Thoracic aorta (tissue), 2 donors: ENCODE data around the gene TBC1D19. TPM values are rescaled to one million over a fixed set of nuclear protein-coding genes. Genes with fewer than 3 reads are reported as not detected.
"Not testable (repeated sequence)": the region's sequence is repeated elsewhere in the genome, so short reads cannot be mapped to it uniquely, and the experiment has no call there.

ENCODE experiments used
- ATAC-seq: fragments of 150-250 bp; one replicate; pipeline ENCODE4 v1.8.0; 2017; ENCODE audit warnings: low read depth; ENCODE audit not compliant: insufficient number of reproducible peaks, low FRiP score
- DNase-seq: peaks from one replicate; pipeline ENCODE4 v3.0.0-alpha.2; 2020; ENCODE audit warnings: low spot score
- H3K27ac ChIP-seq, 2 donors: fragments of 200-600 bp; sonication (generic); 1 replicate in 1 of 2; 2 replicates in 1 of 2; pipeline ENCODE4 v1.5.1; 2016; ENCODE audit warnings: mild to moderate bottlenecking in 2 of 2, moderate library complexity in 2 of 2
- H3K27me3 ChIP-seq: fragments of 200-600 bp; sonication (generic); replicated peaks from 2 replicates; pipeline ENCODE4 v1.6.0; 2016; ENCODE audit warnings: mild to moderate bottlenecking; ENCODE audit not compliant: insufficient read depth
- H3K36me3 ChIP-seq: fragments of 200-600 bp; sonication (generic); one replicate; pipeline ENCODE4 v1.5.1; 2016
- H3K4me1 ChIP-seq, 2 donors: fragments of 200-600 bp; sonication (generic); 1 replicate in 1 of 2; 2 replicates in 1 of 2; pipeline versions ENCODE4 v1.5.1 to v1.6.0; 2016; ENCODE audit warnings: low read depth in 2 of 2, mild to moderate bottlenecking in 1 of 2; ENCODE audit not compliant: control insufficient read depth in 1 of 2
- H3K4me3 ChIP-seq: fragments of 200-600 bp; sonication (generic); 2 replicates; pipeline ENCODE4 v1.5.1; 2016; ENCODE audit warnings: mild to moderate bottlenecking
- H3K9me3 ChIP-seq: fragments of 200-600 bp; sonication (generic); 2 replicates; pipeline ENCODE4 v1.5.1; 2016
- total RNA-seq, 2 donors: library from RNA; depleted of rRNA; stranded (reverse); fragments of >200 nt; gene quantifications; one replicate each; pipeline versions ENCODE4 v1.1.0 to v1.2.3, GENCODE V29; 2016
- TF ChIP-seq, protein P1 (sequence below): fragments of 200-600 bp; sonication (generic); IDR thresholded peaks from one replicate; pipeline ENCODE4 v1.5.1; 2019; ENCODE audit warnings: antibody characterized with exemption

TBC1D19 gene
- total RNA-seq, 2 donors from 2014 or later, result 9.1 to 19.4 TPM

DNA sequence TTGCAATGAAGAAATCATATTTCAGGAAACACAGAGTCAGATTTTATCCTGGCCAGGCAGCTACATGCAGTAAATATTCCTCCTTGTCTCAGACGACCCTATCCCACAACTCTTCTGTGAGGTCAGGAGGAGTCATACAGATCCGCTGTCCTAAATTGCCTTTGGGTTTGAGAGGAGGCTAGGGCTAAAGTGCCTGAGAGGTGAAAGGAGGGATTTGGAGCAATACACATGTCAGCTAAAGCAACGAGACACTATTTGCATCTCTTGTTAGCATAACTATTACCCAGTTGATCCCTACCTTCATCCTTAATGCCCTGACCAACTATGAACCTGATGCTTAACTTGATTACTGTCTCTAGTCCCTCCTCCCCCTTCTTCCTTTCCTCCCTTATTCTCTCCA is 98.6 kb downstream of the TBC1D19 start:
- no peaks in the 10 kb centered on the region for H3K27me3 ChIP-seq
- TF ChIP-seq, protein P1, sequence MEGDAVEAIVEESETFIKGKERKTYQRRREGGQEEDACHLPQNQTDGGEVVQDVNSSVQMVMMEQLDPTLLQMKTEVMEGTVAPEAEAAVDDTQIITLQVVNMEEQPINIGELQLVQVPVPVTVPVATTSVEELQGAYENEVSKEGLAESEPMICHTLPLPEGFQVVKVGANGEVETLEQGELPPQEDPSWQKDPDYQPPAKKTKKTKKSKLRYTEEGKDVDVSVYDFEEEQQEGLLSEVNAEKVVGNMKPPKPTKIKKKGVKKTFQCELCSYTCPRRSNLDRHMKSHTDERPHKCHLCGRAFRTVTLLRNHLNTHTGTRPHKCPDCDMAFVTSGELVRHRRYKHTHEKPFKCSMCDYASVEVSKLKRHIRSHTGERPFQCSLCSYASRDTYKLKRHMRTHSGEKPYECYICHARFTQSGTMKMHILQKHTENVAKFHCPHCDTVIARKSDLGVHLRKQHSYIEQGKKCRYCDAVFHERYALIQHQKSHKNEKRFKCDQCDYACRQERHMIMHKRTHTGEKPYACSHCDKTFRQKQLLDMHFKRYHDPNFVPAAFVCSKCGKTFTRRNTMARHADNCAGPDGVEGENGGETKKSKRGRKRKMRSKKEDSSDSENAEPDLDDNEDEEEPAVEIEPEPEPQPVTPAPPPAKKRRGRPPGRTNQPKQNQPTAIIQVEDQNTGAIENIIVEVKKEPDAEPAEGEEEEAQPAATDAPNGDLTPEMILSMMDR, result no peak
- H3K27ac ChIP-seq, result no peak overlapping the region
- H3K9me3 ChIP-seq, result no peaks in the 10 kb centered on the region
- no peaks in the 10 kb centered on the region for H3K36me3 ChIP-seq
- no peak overlapping the region for H3K4me3 ChIP-seq
- DNase-seq (no peak), ATAC-seq (no peak)
- no peaks in the 10 kb centered on the region for H3K4me1 ChIP-seq

DNA sequence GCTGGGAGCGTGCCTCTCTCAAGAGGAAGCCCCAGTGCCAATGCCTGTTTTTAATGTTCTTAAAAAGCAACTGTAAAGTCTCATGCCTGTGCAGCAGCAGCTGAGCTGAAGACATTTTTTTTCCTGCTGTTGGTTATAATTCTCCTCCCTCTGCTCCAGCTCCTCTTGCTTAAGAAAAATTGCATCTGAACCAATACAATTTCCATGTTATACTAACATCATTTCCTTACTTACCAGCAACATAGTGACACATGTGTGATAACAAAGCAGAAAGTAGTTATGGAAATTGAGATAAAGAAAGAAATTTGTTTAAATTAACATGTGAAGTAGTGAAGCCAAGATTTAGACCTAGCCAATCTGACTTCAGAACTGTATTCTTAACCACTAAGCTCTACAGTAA is 101.4 kb downstream of the TBC1D19 start:
- Histone ChIP-seq H3K4me1 (no peaks in the 10 kb centered on the region), H3K27ac (no peak overlapping the region), H3K4me3 (no peak overlapping the region), H3K36me3 (no peaks in the 10 kb centered on the region), H3K27me3 (no peaks in the 10 kb centered on the region), H3K9me3 (no peaks in the 10 kb centered on the region)
- DNase-seq, result no peak
- ATAC-seq, result no peak
- TF ChIP-seq, protein P1, result no peak

DNA sequence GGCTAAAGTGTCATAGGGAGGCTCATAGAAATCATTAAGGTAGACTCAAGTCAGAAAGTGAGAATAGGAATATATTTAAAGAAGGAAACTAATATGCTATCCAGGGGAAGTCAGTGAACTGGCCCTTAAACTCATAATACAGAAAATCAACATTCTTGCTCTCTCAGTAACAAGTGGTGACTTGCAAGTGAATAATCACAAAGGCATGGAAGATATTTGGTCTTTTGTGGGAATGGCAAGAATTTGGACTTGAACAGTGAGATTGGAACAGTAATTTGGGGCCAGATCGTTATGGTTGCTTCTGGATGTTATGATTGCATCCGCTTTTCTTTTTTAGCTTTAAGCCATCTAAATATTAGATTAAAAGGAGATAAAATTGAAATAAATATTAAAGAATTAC is 103.8 kb downstream of the TBC1D19 start:
- Histone ChIP-seq H3K27ac (no peak overlapping the region), H3K36me3 (no peaks in the 10 kb centered on the region), H3K27me3 (no peaks in the 10 kb centered on the region), H3K9me3 (no peaks in the 10 kb centered on the region), H3K4me3 (no peak overlapping the region), H3K4me1 (no peaks in the 10 kb centered on the region)
- TF ChIP-seq, protein P1, result no peak
- no peak for DNase-seq
- ATAC-seq, result no peak

DNA sequence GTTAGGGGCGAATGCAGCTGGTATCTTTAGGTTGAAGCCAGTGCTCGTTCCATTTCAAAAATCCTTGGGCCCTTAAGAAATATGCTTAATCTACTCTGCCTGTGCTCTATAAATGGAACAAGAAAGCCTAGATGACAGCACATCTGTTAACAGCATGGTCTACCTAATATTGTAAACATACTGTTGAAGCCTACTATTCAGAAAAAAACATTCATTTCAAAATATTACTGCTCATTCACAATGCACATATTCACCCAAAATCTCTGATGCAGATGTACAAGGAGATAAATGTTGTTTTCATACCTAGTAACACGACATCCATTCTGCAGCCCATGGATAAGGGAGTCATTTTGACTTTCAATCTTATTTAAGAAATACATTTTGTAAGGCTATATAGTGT is 106.6 kb downstream of the TBC1D19 start:
- Histone ChIP-seq H3K27me3 (no peaks in the 10 kb centered on the region), H3K27ac (no peak overlapping the region), H3K36me3 (no peaks in the 10 kb centered on the region), H3K4me1 (no peaks in the 10 kb centered on the region), H3K9me3 (no peaks in the 10 kb centered on the region), H3K4me3 (no peak overlapping the region)
- ATAC-seq (no peak), DNase-seq (no peak)
- TF ChIP-seq, protein P1, result no peak

DNA sequence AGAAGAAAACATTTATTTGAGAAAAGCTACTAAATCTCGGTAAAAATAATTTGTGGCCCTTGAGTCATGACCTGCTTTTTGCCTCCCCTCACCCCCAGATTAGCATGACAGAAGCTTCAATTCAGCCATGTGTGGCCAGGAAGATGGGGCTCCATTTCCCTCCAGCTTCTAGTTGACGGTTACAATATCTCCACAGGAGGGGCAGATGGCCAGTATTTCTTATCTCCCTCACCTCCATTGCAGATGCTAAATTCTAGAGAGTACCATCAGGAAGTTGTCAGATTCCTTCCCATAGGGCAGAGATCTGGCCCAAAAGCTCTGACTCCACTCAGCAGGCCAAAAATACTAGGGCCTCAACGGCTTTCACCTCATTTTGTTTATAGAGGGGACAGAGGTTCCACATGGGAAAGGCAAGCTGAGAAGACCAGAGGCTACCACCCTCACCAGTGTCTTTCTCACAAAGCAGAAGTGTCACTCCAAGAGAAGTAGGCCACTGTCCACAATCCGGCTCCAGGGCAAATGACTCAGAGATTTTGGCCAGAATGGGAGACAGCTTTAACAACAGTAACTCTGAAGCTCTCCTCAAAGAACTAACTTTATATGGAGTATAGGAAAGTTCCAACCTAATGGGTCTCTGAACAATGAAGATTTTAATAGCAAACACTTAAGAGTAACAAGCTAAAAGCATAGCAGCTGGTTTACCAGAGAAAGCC is 108.3 kb downstream of the TBC1D19 start:
- TF ChIP-seq, protein P1, result no peak

DNA sequence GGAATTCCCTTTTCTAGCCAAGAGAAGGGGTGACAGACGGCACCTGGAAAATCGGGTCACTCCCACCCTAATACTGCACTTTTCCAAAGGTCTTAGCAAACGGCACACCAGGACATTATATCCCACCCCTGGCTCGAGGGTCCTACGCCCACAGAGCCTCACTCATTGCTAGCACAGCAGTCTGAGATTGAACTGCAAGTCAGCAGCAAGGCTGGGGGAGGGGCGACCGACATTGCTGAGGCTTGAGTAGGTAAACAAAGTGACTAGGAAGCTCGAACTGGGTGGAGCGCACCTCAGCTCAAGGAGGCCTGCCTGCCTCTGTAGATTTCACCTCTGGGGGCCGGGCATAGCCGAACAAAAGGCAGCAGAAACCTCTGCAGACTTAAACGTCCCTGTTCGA is 110.2 kb downstream of the TBC1D19 start:
- not testable (repeated sequence) for H3K27ac ChIP-seq, H3K9me3 ChIP-seq, H3K27me3 ChIP-seq, H3K4me1 ChIP-seq, H3K4me3 ChIP-seq, DNase-seq, ATAC-seq, H3K36me3 ChIP-seq

More for the DNA sequence above, 108.3 kb downstream of the TBC1D19 start:
- no peaks in the 10 kb centered on the region for H3K4me1 ChIP-seq
- ATAC-seq, result no peak
- no peak overlapping the region for H3K4me3 ChIP-seq
- DNase-seq, result no peak
- H3K27ac ChIP-seq, result no peak overlapping the region
- H3K9me3 ChIP-seq, result no peaks in the 10 kb centered on the region
- no peaks in the 10 kb centered on the region for H3K36me3 ChIP-seq
- H3K27me3 ChIP-seq, result no peaks in the 10 kb centered on the region
